HG02970 (cell line): ENCODE results near the gene TSPAN7.

ENCODE experiments used
- ATAC-seq: cut with Tn5 transposase; IDR thresholded peaks from one replicate; pipeline ENCODE4 v1.9.1; 2021; ENCODE audit warnings: mild to moderate bottlenecking, moderate library complexity, moderate number of reproducible peaks; ENCODE audit not compliant: unreplicated experiment, low FRiP score

TSPAN7 gene

GRCh38 chrX:38583181-38583580 lies 21.8 kb downstream of the TSPAN7 start:
- ATAC-seq: no peak

- no peak for ATAC-seq
These were observed 33.1 kb downstream of the TSPAN7 start for GRCh38 chrX:38594434-38594833.

- no peak for ATAC-seq
These were observed 34.5 kb downstream of the TSPAN7 start for GRCh38 chrX:38595801-38596200.

GRCh38 chrX:38596939-38597338 lies 35.6 kb downstream of the TSPAN7 start:
- no peak for ATAC-seq

- no peak for ATAC-seq
These were observed 38.7 kb downstream of the TSPAN7 start for GRCh38 chrX:38599796-38600755.

- no peak for ATAC-seq
These were observed 40.5 kb downstream of the TSPAN7 start for GRCh38 chrX:38601866-38602265.

GRCh38 chrX:38606821-38607220 lies 45.5 kb downstream of the TSPAN7 start:
- no peak for ATAC-seq

GRCh38 chrX:38607976-38608375 lies 46.6 kb downstream of the TSPAN7 start:
- no peak for ATAC-seq

- no peak for ATAC-seq
These were observed 49.5 kb downstream of the TSPAN7 start for GRCh38 chrX:38610849-38611248.

- ATAC-seq: no peak
These were observed 50.9 kb downstream of the TSPAN7 start for GRCh38 chrX:38612281-38612680.

- ATAC-seq: no peak
These were observed 53.1 kb downstream of the TSPAN7 start for GRCh38 chrX:38614485-38614884.

- ATAC-seq: no peak
These were observed 55.6 kb downstream of the TSPAN7 start for GRCh38 chrX:38616904-38617303.

- no peak for ATAC-seq
These were observed 56.8 kb downstream of the TSPAN7 start for GRCh38 chrX:38618180-38618579.

GRCh38 chrX:38620623-38621022 lies 59.3 kb downstream of the TSPAN7 start:
- no peak for ATAC-seq

GRCh38 chrX:38626296-38626695 lies 65.0 kb downstream of the TSPAN7 start:
- no peak for ATAC-seq

- peak; percentile 83 for ATAC-seq
These were observed 66.3 kb downstream of the TSPAN7 start for GRCh38 chrX:38627683-38628082.

- no peak for ATAC-seq
These were observed 67.2 kb downstream of the TSPAN7 start for GRCh38 chrX:38628587-38628986.

GRCh38 chrX:38632516-38632915 lies 71.2 kb downstream of the TSPAN7 start:
- ATAC-seq: no peak

- no peak for ATAC-seq
These were observed 73.3 kb downstream of the TSPAN7 start for GRCh38 chrX:38634665-38635064.

- ATAC-seq: no peak
These were observed 75.8 kb downstream of the TSPAN7 start for GRCh38 chrX:38636949-38637819.

- no peak for ATAC-seq
These were observed 77.7 kb downstream of the TSPAN7 start for GRCh38 chrX:38638952-38639529.
